ENCODE data around the gene EPHA6.

DNA sequence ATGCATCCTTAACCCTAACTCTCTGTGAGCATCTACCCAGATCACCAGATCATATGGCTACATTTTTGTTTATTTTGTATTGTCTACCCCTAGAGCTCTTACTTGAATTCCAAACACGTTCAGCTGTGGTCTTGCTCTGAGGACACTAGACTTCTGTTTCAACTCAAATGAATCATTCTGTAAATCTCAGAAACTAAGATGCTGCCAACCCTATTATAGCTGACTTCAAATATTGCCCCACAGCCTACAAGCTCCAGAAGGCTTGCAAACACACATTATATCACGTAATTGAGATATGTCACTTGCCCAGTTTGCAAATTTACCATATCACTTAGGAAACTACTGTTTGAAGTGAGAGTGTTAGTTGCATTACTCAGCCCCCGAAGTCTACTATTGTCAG is 524.0 kb downstream of the EPHA6 start:
- TF ChIP-seq POLR2A (IDR thresholded peaks at IDR 0.05; ENCODE audit: low read depth, low read length) (no peak), JUN (IDR thresholded peaks at IDR 0.05; ENCODE audit: borderline replicate concordance, insufficient read depth, insufficient read length, low read depth) (no peak), MAX (IDR thresholded peaks at IDR 0.05; ENCODE audit: insufficient read depth, insufficient read length) (no peak), POLR2AphosphoS5 (IDR thresholded peaks at IDR 0.05; ENCODE audit: insufficient read depth, low read depth, low read length) (no peak)
- TF ChIP-seq, protein P1, sequence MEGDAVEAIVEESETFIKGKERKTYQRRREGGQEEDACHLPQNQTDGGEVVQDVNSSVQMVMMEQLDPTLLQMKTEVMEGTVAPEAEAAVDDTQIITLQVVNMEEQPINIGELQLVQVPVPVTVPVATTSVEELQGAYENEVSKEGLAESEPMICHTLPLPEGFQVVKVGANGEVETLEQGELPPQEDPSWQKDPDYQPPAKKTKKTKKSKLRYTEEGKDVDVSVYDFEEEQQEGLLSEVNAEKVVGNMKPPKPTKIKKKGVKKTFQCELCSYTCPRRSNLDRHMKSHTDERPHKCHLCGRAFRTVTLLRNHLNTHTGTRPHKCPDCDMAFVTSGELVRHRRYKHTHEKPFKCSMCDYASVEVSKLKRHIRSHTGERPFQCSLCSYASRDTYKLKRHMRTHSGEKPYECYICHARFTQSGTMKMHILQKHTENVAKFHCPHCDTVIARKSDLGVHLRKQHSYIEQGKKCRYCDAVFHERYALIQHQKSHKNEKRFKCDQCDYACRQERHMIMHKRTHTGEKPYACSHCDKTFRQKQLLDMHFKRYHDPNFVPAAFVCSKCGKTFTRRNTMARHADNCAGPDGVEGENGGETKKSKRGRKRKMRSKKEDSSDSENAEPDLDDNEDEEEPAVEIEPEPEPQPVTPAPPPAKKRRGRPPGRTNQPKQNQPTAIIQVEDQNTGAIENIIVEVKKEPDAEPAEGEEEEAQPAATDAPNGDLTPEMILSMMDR (IDR thresholded peaks at IDR 0.05; ENCODE audit: extremely low read depth in 1 of 2, insufficient read depth in 1 of 2, low read depth in 1 of 2, low read length in 2 of 2): no peak

Data from endothelial cell of umbilical vein (primary cell).